Activated T-cell treated with anti-CD3 and anti-CD28 coated beads, Interleukin-2, amount 50 U/mL, for 4 hours (primary cell): Measurements from ENCODE around the gene DNAH7. TPM values are rescaled to one million over a fixed set of nuclear protein-coding genes. Genes with fewer than 3 reads are reported as not detected.

Experiments
- ATAC-seq, 2 donors: fragments of 200-7000 bp; cut with Tn5 transposase; one replicate each; pipeline ENCODE4 v1.10.0; 2021
- DNase-seq: peaks from one replicate; pipeline ENCODE4 v3.0.0-alpha.2; 2020
- H3K27me3 Mint-ChIP-seq: one replicate; pipeline ENCODE4 v1.8.0; 2021; ENCODE audit warnings: low read depth, mixed read lengths
- H3K36me3 Mint-ChIP-seq: one replicate; pipeline ENCODE4 v1.8.0; 2022; ENCODE audit warnings: mixed read lengths; ENCODE audit not compliant: insufficient read depth
- H3K4me1 Mint-ChIP-seq: one replicate; pipeline ENCODE4 v1.8.0; 2021; ENCODE audit warnings: low read depth, mixed read lengths
- H3K4me3 Mint-ChIP-seq: one replicate; pipeline ENCODE4 v1.8.0; 2021; ENCODE audit warnings: mild to moderate bottlenecking, moderate library complexity, mixed read lengths
- H3K9me3 Mint-ChIP-seq: one replicate; pipeline ENCODE4 v1.8.0; 2021; ENCODE audit warnings: mixed read lengths
- total RNA-seq, 3 donors: library from RNA; stranded (reverse); gene quantifications; one replicate each; pipeline ENCODE4 v1.2.1, GENCODE V29; 2021

DNAH7 gene
- total RNA-seq, 3 donors from 2014 or later = 0.26 TPM; not detected in 2

DNA sequence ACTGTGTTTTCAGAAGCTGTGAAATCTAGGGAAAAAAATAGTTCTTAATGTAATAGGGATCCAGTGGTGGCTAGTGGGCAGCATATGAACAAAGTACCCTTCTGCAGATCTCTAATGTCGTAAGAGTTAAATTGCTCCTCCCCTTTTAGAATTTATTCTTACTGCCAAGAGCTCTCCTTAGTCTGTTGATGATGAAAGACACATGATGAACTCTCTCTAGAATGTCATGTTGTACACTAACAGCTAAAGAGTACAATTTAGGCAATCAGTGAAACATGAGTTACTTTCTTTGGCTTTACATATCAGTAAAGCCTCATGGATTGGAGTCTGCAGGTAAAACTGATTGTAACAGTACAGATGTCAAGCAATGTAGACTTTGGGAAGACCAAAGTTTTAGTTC, 327.4 kb downstream of the DNAH7 start:
- no peak overlapping the region for H3K4me3 Mint-ChIP-seq
- no peaks in the 10 kb centered on the region for H3K4me1 Mint-ChIP-seq
- peaks cover 4% of the 10 kb centered on the region for H3K9me3 Mint-ChIP-seq
- H3K27me3 Mint-ChIP-seq = no peaks in the 10 kb centered on the region
- ATAC-seq (no peak), DNase-seq (no peak)
- peaks cover 38% of the 10 kb centered on the region for H3K36me3 Mint-ChIP-seq

DNA sequence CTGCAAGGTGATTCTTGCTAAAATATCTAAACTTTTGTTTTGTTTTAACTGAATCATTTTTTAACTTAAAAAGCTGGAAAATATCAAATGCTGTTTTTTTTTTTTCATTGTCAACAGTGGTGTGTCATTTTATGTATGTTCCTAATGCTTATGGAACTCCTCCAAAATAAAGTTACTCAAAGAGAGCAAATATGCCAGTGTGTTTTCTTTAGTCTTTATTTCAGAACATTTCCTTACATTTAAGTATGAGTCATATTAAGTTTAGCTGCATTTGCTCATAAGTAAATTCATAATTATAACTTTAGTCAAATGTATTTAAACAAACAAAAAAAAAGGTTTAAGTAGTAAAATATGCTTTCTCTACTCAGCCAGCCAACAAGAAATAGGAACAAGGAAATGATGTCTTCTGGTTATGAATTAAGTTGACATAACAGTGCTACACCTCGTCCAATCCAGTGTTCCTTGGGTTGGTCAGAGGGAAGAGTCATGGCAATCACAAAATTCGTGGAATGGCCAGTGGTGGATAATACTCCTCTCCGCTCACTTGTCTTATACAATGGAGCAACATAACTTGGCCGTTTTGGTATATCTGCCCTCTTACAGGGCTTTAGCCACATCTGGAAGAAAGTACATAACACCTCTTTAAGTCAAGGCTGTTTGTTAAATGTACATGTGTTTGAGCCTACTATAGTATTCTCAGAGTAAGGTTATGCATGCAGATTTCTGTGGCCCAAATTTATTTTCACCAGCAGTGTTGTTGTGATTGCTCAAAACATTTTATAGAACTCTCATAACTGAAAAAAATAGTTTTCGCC, 330.9 kb downstream of the DNAH7 start:
- ATAC-seq (no peak), DNase-seq (no peak)
- no peaks in the 10 kb centered on the region for H3K27me3 Mint-ChIP-seq
- H3K4me3 Mint-ChIP-seq = no peak overlapping the region
- no peaks in the 10 kb centered on the region for H3K9me3 Mint-ChIP-seq
- H3K4me1 Mint-ChIP-seq = no peaks in the 10 kb centered on the region
- H3K36me3 Mint-ChIP-seq = peaks cover 44% of the 10 kb centered on the region

DNA sequence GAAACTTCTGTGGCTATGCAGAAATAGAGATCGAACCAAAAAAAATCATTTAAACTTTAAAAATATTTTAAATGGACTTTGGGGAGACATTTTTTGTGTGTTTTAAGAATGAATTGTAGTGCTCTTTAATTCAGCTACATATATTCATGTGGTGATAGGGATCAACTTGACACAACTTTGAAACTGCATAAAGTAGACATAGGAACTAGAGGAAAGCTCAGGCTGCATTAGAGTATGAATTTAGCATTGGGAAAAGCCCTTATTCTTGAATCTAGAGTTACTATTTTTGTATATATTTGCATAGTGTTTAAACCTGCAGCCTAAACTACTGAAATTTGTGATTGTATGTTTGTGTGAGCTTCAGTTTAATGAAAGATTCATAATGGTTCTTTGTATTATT, 333.3 kb downstream of the DNAH7 start:
- H3K27me3 Mint-ChIP-seq = no peaks in the 10 kb centered on the region
- no peak overlapping the region for H3K4me3 Mint-ChIP-seq
- peaks cover 51% of the 10 kb centered on the region for H3K36me3 Mint-ChIP-seq
- DNase-seq = no peak
- no peaks in the 10 kb centered on the region for H3K4me1 Mint-ChIP-seq
- no peak for ATAC-seq
- no peaks in the 10 kb centered on the region for H3K9me3 Mint-ChIP-seq

DNA sequence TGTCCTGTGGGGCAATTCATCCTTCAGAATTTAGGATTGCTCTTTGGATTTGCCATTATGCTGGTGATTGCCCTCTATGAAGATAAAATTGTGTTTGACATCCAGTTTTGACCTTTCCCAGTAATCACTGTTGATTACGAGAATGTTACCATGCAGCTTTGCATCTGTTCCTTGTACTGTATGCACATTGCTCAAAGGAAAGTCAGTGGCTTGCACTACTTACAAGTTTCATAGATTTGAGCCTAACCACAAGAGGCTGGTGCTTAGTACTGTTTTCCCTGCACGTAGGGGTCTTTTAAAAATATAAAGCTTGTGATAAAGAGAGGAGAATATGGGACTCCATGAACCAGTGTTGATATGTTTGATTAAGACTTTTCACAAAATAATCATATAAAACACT, 333.7 kb downstream of the DNAH7 start:
- Mint-ChIP-seq H3K4me3 (no peak overlapping the region), H3K36me3 (peaks cover 54% of the 10 kb centered on the region), H3K27me3 (no peaks in the 10 kb centered on the region), H3K4me1 (no peaks in the 10 kb centered on the region), H3K9me3 (no peaks in the 10 kb centered on the region)
- DNase-seq (no peak), ATAC-seq (no peak)

DNA sequence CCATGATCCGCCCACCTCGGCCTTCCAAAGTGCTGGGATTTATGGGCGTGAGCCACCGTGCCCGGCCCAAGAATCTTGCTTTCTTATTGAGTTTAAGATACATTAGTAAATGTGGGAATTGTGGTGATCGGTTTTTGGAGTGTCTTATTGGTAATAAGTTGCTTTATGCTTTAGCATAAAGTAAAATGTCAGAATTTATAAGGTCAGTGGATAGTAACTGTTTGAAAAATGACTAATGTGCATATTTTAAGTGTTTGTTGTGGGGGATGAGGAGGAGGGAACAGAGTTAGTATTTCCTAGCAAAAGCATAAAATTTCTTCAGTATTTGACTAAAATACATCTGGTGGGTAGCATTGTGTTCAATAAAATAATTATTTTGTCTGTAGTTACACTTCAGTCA, 334.2 kb downstream of the DNAH7 start:
- peaks cover 53% of the 10 kb centered on the region for H3K36me3 Mint-ChIP-seq
- no peak for ATAC-seq
- H3K9me3 Mint-ChIP-seq = no peaks in the 10 kb centered on the region
- DNase-seq = no peak
- no peaks in the 10 kb centered on the region for H3K4me1 Mint-ChIP-seq
- H3K27me3 Mint-ChIP-seq = no peaks in the 10 kb centered on the region
- H3K4me3 Mint-ChIP-seq = no peak overlapping the region

DNA sequence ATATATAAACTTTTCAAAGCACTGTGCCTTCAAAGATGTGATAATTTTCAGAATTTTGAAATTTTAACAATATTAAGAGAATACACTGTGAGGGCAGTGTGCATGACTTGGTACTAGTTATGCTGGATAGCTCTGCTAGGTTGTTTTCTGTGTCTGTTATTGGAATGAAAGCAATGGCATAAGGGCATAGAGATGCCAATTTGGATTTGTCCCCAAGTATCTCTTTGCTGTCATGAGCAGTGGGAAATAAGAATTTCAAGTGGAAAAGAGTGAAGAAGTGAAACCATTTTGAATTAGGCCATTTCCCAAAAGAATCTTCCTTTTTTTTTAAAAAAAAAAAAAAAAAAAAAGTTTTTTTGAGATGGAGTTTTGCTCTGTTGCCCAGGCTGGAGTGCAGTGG, 334.8 kb downstream of the DNAH7 start:
- Mint-ChIP-seq H3K4me1 (no peaks in the 10 kb centered on the region), H3K9me3 (no peaks in the 10 kb centered on the region), H3K4me3 (no peak overlapping the region), H3K36me3 (peaks cover 52% of the 10 kb centered on the region), H3K27me3 (no peaks in the 10 kb centered on the region)
- ATAC-seq (no peak), DNase-seq (no peak)

DNA sequence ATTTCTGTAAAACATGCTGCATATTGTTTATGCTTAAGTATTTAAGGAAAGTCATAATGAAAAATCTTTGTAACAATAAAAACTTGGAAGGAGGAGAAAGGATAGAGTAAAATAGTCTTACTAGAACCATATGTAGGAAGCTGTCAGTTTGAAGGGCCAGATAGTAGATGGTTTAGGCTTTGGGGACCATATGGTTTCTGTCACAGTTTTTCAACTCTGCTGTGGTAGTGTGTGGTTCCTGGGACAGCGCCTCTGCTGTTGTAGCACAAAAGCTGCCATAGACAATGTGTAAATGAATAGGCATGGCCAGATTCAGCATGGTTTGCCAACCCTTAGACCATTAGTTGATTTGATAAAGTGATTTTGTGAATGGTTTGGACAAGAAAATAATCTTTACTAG, 336.1 kb downstream of the DNAH7 start:
- Mint-ChIP-seq H3K27me3 (no peaks in the 10 kb centered on the region), H3K9me3 (no peaks in the 10 kb centered on the region), H3K4me1 (no peaks in the 10 kb centered on the region), H3K36me3 (peaks cover 48% of the 10 kb centered on the region), H3K4me3 (no peak overlapping the region)
- ATAC-seq (no peak), DNase-seq (no peak)

DNA sequence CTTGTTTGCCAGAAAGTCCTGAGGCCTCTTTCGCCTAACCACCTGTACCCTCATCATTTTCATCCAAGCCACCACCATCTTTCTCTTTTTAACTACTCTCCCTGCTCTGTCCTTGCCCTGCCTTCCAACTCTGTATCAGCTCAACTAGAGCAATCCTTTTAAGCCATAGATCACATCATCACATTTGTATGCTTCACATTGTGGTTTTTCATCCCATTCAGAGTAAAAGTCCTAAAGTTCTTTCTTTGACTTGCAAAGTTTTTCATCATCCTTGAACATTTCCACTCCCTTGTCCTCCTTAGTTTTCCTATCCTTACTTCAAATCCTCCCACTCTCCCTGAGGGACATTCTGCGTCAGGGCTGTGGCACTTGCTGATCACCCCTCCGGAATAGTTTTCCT, 337.7 kb downstream of the DNAH7 start:
- H3K9me3 Mint-ChIP-seq = no peaks in the 10 kb centered on the region
- H3K27me3 Mint-ChIP-seq = no peaks in the 10 kb centered on the region
- peaks cover 49% of the 10 kb centered on the region for H3K36me3 Mint-ChIP-seq
- ATAC-seq (no peak), DNase-seq (no peak)
- no peaks in the 10 kb centered on the region for H3K4me1 Mint-ChIP-seq
- no peak overlapping the region for H3K4me3 Mint-ChIP-seq

DNA sequence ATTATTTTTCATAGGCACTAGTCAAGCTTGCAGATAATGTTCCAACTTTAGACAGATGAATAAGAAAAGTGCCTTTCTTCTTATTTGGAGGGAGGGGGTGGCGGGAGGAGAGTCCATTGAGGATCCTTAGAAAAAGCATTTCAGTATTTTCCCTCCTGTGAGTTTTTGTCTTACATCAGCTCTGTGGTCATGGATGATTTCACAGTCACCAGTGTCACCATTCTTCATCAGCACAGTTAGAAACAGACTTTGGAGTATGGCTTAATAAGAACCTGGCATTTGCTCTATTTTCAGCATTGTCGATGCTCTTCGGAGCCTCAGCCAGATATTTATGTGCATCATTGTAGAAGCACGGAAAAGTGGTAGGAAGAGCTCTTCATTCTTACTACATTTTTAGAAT, 341.5 kb downstream of the DNAH7 start:
- Mint-ChIP-seq H3K4me3 (no peak overlapping the region), H3K4me1 (no peaks in the 10 kb centered on the region), H3K36me3 (peaks cover 57% of the 10 kb centered on the region), H3K27me3 (no peaks in the 10 kb centered on the region), H3K9me3 (no peaks in the 10 kb centered on the region)
- ATAC-seq = no peak
- no peak for DNase-seq

DNA sequence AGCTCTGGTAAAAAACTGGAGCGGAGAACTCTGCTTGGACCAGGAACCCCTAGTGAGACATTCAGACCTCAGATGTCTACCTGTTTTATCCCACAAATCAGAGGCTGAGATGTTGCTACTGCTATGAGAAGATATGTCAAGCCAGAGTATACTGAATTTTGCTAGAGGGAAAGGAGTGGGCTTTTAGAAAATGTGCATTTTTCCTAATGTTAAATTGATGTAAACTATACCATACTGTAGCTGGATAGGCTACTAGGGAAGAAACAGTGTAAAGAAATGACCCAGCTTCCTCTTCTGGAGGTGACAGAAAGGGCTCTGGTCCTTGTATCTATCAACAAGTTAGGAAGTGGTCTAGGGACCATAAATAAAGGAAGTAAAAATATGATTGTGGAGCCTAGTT, 346.6 kb downstream of the DNAH7 start:
- Mint-ChIP-seq H3K36me3 (peaks cover 46% of the 10 kb centered on the region), H3K9me3 (no peaks in the 10 kb centered on the region), H3K27me3 (no peaks in the 10 kb centered on the region), H3K4me1 (peaks cover 3% of the 10 kb centered on the region), H3K4me3 (no peak overlapping the region)
- ATAC-seq = no peak
- no peak for DNase-seq

DNA sequence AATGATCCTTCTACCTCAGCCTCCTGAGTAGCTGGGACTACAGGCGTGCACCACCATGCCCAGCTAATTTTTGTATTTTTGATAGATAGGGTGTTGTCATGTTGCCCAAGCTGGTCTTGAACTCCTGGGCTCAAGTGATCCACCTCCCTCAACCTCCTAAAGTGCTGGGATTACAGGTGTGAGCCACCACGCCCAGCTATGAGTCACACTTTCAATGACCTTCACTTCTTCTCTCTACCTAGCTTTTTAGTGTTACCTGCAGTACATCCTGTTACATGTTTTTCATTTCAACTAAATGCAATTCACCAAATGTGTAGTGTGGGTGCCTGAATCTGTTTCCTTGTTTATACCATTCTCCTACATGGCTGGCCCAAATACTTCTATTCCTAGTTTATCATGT, 347.6 kb downstream of the DNAH7 start:
- peaks cover 54% of the 10 kb centered on the region for H3K36me3 Mint-ChIP-seq
- H3K9me3 Mint-ChIP-seq = no peaks in the 10 kb centered on the region
- ATAC-seq (no peak), DNase-seq (no peak)
- peaks cover 3% of the 10 kb centered on the region for H3K4me1 Mint-ChIP-seq
- no peaks in the 10 kb centered on the region for H3K27me3 Mint-ChIP-seq
- H3K4me3 Mint-ChIP-seq = no peak overlapping the region

DNA sequence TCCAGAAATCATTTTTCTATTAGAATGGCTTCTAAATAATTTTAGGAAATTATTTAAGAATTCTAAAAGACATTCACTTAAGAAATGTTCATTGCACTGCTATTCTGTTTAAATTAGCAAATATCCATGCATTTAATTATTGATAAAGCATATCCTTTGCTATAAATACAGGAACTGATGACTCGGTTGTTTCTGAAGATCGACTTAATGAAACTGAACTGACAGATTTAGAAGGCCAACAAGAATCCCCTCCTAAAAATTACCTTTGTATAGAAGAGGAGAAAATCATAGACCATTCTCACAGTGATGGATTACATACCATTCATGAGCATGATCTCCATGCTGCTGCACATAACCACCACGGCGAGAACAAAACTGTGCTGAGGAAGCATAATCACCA, 352.2 kb downstream of the DNAH7 start:
- ATAC-seq (no peak), DNase-seq (no peak)
- Mint-ChIP-seq H3K9me3 (no peaks in the 10 kb centered on the region), H3K36me3 (peaks cover 51% of the 10 kb centered on the region), H3K4me1 (peaks cover 3% of the 10 kb centered on the region), H3K27me3 (no peaks in the 10 kb centered on the region), H3K4me3 (no peak overlapping the region)

DNA sequence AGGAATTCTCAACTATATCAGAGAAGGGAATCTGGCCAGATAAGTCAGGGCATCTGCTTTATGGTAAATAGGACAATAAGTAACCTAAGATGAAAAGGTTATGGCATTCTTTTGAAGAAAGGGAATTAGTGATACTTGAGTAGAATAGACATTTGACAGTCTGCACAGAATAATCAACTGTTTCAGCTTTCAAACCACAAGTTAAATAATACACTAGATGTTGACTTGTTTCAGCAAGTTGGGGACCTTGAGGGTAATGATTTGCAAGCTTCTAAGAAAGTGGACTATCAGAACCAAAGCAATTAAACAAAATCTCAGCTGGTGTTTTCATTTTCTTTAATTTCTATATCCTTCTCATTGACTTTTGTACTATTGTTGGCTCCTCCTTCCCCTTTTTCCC, 357.2 kb downstream of the DNAH7 start:
- Mint-ChIP-seq H3K4me3 (no peak overlapping the region), H3K4me1 (no peaks in the 10 kb centered on the region), H3K36me3 (peaks cover 41% of the 10 kb centered on the region), H3K27me3 (no peaks in the 10 kb centered on the region), H3K9me3 (no peaks in the 10 kb centered on the region)
- DNase-seq (no peak), ATAC-seq (no peak)

DNA sequence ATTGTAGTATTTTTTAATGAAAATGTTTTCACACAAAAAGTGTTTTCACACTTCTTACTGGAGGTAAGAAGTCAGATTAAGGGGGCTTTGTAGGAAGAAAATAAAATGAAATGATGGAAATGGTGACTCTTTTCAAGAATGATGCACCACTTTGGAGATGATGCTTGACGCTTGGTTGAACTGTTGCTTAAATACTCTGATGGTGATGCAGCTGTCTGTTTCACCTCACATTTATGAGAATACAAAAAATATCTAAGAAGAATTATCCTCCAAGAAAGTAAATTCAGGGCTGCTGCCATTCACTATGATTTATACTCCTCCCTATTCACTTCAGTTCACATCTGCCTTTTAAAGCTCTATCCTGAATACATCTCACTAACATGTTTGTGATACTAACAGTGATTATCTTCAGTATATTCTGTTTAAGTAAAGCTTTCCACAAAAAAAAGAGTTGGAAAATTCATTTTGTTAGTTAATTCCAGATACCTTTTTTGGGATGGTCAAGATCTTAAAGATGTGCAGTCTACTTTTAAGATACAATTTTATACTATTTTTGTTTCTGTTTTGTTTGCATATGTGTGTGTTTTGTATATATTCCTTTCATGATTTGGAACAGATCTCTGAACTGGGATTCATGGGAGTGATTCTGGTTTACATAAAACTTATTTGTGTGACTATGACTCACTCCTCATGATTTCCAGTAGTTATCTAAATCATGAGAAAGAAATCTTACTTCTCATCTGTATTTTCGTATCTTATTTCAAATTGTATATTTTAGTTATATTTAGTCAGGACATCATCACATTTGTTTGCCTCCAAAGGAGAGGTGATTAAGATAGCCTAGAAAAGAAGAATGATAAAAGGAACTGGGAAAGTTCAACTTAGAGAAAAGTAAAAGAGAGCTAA, 358.5 kb downstream of the DNAH7 start:
- no peaks in the 10 kb centered on the region for H3K27me3 Mint-ChIP-seq
- no peak for DNase-seq
- H3K9me3 Mint-ChIP-seq = no peaks in the 10 kb centered on the region
- no peak overlapping the region for H3K4me3 Mint-ChIP-seq
- H3K36me3 Mint-ChIP-seq = peaks cover 38% of the 10 kb centered on the region
- H3K4me1 Mint-ChIP-seq = no peaks in the 10 kb centered on the region
- ATAC-seq = no peak
